Esophagus squamous epithelium (tissue), 5 donors: ENCODE measurements around the gene LUC7L. TPM values are rescaled to one million over a fixed set of nuclear protein-coding genes. Genes with fewer than 3 reads are reported as not detected.

Experiments
- DNase-seq: peaks from one replicate; lab custom pipeline; 2025; lab: John Stamatoyannopoulos, UW
- H3K27ac ChIP-seq, 4 donors: fragments of 200-600 bp; sonication (generic); one replicate each; pipeline ENCODE4 v1.5.1; 2016 to 2019; ENCODE audit warnings: mild to moderate bottlenecking in 1 of 4
- H3K27me3 ChIP-seq, 4 donors: fragments of 200-600 bp; sonication (generic); 1 replicate in 3 of 4; 2 replicates in 1 of 4; pipeline versions ENCODE4 v1.5.1 to v1.6.0; 2017 to 2021; ENCODE audit warnings: antibody characterized with exemption in 1 of 4
- H3K36me3 ChIP-seq, 3 donors: fragments of 200-600 bp; sonication (generic); one replicate each; pipeline ENCODE4 v1.5.1; 2016 to 2019
- H3K4me1 ChIP-seq, 3 donors: fragments of 200-600 bp; sonication (generic); one replicate each; pipeline ENCODE4 v1.5.1; 2017 to 2019
- H3K4me3 ChIP-seq, 4 donors: fragments of 200-600 bp; sonication (generic); 1 replicate in 3 of 4; 2 replicates in 1 of 4; pipeline ENCODE4 v1.5.1; 2016 to 2019; ENCODE audit warnings: mild to moderate bottlenecking in 2 of 4, moderate library complexity in 1 of 4
- H3K9me3 ChIP-seq, 3 donors: fragments of 200-600 bp; sonication (generic); one replicate each; pipeline ENCODE4 v1.5.1; 2016 to 2019
- POLR2A ChIP-seq, 4 donors: fragments of 450-650 bp; IDR thresholded peaks; one replicate each; pipeline ENCODE4 v1.6.1; 2017; ENCODE audit warnings: antibody characterized with exemption in 4 of 4, mild to moderate bottlenecking in 4 of 4, moderate library complexity in 3 of 4
- WGBS, 2 donors: methylation state at CpG; one replicate each; pipeline ENCODE4 v1.1.5; 2018; 5-methylcytosine and 5-hydroxymethylcytosine counted together
- intact Hi-C: fragments of 100-400 bp; cut with DNase I; formaldehyde crosslinking; loops from one replicate; pipeline ENCODE4 v1.15.0; 2022
- total RNA-seq, 4 donors: library from RNA; depleted of rRNA; stranded (reverse); fragments of >200 nt; gene quantifications; one replicate each; pipeline ENCODE4 v1.1.0, GENCODE V29; 2016
- TF ChIP-seq, protein P1 (sequence below), 6 experiments: fragments of 450-650 bp in 4 of 6; fragments of 200-600 bp in 2 of 6; sonication (generic) in 2 of 6; IDR thresholded peaks; one replicate each; pipeline ENCODE4 v1.5.1; 2016 to 2019; ENCODE audit warnings: antibody characterized with exemption in 6 of 6, mild to moderate bottlenecking in 4 of 6, moderate library complexity in 4 of 6
- donor health status: DM: yes; HTN: yes; CAD: no.

LUC7L gene
- total RNA-seq, 4 donors from 2014 or later, result 33.5 to 74.2 (median 46.5) TPM

DNA sequence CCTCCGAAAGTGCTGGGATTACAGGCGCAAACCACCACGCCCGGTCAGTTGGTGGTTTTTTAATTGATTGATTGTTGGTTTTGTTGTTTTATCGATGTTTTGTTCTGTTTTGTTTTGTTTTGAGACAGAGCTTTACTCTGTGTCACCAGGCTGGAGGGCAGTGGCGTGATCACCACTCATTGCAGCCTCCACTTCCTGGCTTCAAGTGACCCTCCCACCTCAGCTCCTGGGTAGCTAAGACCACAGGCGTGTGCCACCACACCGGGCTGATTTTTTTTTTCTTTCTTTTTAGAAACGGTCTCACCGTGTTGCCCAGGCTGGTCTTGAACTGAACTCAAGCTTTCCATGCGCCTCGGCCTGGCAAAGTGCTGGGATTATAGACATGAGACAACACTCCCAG, 17.8 kb upstream of the LUC7L start:
- no peaks in the 10 kb centered on the region for H3K9me3 ChIP-seq
- H3K4me1 ChIP-seq, result peaks cover 0 to 19% (median 7%) of the 10 kb centered on the region in 3 donors
- no peaks in the 10 kb centered on the region for H3K27me3 ChIP-seq
- 90 to 94% methylated on average over 12 of the region's 12 CpGs for WGBS, 2 donors
- DNase-seq, result no peak
- H3K36me3 ChIP-seq, result peaks cover 0 to 43% (median 0%) of the 10 kb centered on the region in 3 donors
- intact Hi-C loops, result no loop called here
- H3K4me3 ChIP-seq, result no peak overlapping the region
- TF ChIP-seq POLR2A (IDR thresholded peaks at IDR 0.05), result no peak
- H3K27ac ChIP-seq, result no peak overlapping the region

DNA sequence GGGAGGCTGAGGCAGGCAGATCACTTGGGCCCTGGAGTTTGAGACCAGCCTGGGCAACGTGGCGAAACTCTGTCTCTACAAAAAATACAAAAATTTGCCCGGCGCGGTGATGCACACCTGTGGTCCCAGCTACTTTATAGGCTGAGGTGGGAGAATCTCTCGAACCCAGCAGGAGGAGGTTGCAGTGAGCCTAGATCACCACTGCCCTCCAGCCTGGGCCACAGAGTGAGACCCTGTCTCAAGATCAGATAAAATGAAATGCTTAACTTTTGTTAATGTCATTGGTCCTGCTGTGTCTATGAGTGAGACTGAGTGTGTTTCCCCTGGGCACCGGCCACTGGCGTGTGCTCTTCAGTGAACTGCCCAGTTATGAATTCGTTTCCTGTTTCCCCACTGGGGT, 15.9 kb upstream of the LUC7L start:
- H3K27me3 ChIP-seq, result no peaks in the 10 kb centered on the region
- H3K36me3 ChIP-seq, result peaks cover 0 to 24% (median 0%) of the 10 kb centered on the region in 3 donors
- peaks cover 0 to 38% (median 20%) of the 10 kb centered on the region in 3 donors for H3K4me1 ChIP-seq
- no peak for DNase-seq
- WGBS, 2 donors, result 88 to 96% methylated on average over 6 to 9 of the region's 9 CpGs
- H3K27ac ChIP-seq, result no peak overlapping the region
- intact Hi-C loops, result no loop called here
- no peaks in the 10 kb centered on the region for H3K9me3 ChIP-seq
- TF ChIP-seq POLR2A (IDR thresholded peaks at IDR 0.05), result no peak
- TF ChIP-seq, protein P1, sequence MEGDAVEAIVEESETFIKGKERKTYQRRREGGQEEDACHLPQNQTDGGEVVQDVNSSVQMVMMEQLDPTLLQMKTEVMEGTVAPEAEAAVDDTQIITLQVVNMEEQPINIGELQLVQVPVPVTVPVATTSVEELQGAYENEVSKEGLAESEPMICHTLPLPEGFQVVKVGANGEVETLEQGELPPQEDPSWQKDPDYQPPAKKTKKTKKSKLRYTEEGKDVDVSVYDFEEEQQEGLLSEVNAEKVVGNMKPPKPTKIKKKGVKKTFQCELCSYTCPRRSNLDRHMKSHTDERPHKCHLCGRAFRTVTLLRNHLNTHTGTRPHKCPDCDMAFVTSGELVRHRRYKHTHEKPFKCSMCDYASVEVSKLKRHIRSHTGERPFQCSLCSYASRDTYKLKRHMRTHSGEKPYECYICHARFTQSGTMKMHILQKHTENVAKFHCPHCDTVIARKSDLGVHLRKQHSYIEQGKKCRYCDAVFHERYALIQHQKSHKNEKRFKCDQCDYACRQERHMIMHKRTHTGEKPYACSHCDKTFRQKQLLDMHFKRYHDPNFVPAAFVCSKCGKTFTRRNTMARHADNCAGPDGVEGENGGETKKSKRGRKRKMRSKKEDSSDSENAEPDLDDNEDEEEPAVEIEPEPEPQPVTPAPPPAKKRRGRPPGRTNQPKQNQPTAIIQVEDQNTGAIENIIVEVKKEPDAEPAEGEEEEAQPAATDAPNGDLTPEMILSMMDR (IDR thresholded peaks at IDR 0.05), result no peak
- H3K4me3 ChIP-seq, result no peak overlapping the region

DNA sequence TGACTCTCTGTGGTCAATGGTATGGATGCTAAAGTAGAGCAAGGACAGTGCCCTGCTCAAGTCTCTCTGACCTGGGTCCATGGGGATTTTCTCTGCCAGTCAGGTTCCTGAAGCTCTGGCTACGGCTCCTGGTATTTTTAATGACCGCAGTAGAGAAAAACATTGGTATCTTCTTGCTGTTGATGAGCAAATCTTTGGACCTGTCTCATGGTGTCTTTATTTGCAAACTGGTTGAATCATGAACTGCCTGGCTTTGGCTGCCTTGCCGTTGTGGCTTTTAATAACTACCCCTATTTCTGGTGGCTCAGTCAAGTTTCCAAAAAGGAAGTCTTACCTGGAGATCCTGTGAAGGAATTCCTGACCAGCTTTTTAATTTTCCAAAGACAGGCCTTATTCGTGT, 14.1 kb upstream of the LUC7L start:
- no peaks in the 10 kb centered on the region for H3K27me3 ChIP-seq
- DNase-seq, result no peak
- H3K9me3 ChIP-seq, result no peaks in the 10 kb centered on the region
- peak overlapping the region in 2 of 4 donors; percentile 6 to 23 for H3K27ac ChIP-seq
- intact Hi-C loops, result no loop called here
- peaks cover 0 to 47% (median 25%) of the 10 kb centered on the region in 3 donors for H3K4me1 ChIP-seq
- WGBS, 2 donors, result 60% methylated on average over 4 of the region's 4 CpGs
- no peak overlapping the region for H3K4me3 ChIP-seq
- H3K36me3 ChIP-seq, result peaks cover 0 to 6% (median 0%) of the 10 kb centered on the region in 3 donors
- TF ChIP-seq, protein P1 (IDR thresholded peaks at IDR 0.05), result no peak
- no peak for TF ChIP-seq POLR2A (IDR thresholded peaks at IDR 0.05)

DNA sequence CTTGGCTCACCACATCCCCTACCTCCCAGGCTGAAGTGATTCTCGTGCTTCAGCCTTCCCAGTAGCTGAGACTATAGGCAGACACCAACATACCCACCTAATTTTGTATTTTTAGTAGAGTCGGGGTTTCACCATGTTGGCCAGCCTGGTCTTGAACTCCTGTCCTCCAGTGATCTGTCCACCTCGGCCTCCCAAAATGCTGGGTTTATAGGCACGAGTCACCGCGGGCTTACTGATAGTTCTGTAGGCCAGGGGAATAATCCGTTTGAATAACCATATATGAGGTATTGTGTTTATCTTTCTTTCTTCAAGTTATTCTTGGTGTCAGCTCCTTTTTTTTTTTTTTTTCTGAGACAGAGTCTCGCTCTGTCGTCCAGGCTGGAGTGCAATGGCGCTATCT, 13.0 kb upstream of the LUC7L start:
- Histone ChIP-seq H3K27ac (peak overlapping the region; percentile 44 to 75 (median 63)), H3K27me3 (no peaks in the 10 kb centered on the region)
- WGBS, 2 donors, result 80 to 90% methylated on average over 10 of the region's 10 CpGs

DNA sequence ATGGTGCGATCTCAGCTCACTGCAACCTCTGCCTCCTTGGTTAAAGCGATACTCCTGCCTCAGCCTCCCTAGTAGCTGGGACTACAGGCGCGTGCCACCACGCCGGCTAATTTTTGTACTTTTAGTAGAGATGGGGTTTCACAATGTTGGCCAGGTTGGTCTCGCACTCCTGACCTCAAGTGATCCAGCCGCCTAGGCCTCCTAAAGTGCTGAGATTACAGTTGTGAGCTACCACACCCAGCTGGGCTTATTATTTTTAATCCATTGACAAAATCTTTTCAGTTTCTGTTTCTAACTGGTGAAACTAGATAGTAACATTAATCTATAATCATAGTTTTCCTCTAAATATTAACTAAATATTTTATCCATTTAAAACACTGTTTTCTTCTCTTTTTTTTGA, 11.3 kb upstream of the LUC7L start:
- H3K27ac ChIP-seq, result peak overlapping the region in 3 of 4 donors; percentile 44 to 75 (median 71)
- TF ChIP-seq, protein P1 (IDR thresholded peaks at IDR 0.05), result no peak
- no peak for TF ChIP-seq POLR2A (IDR thresholded peaks at IDR 0.05)
- H3K4me1 ChIP-seq, result peaks cover 0 to 57% (median 33%) of the 10 kb centered on the region in 3 donors
- no peaks in the 10 kb centered on the region for H3K27me3 ChIP-seq
- intact Hi-C loops, result no loop called here
- DNase-seq, result no peak
- no peaks in the 10 kb centered on the region for H3K9me3 ChIP-seq
- WGBS, 2 donors, result 79 to 95% methylated on average over 7 to 8 of the region's 8 CpGs
- H3K4me3 ChIP-seq, result no peak overlapping the region
- H3K36me3 ChIP-seq, result peaks cover 0 to 8% (median 0%) of the 10 kb centered on the region in 3 donors

More for the DNA sequence above, 13.0 kb upstream of the LUC7L start:
- intact Hi-C loops, result no loop called here
- Histone ChIP-seq H3K4me1 (peaks cover 0 to 47% (median 25%) of the 10 kb centered on the region in 3 donors), H3K9me3 (no peaks in the 10 kb centered on the region), H3K36me3 (peaks cover 0 to 8% (median 0%) of the 10 kb centered on the region in 3 donors), H3K4me3 (no peak overlapping the region)
- no peak for DNase-seq
- TF ChIP-seq POLR2A (IDR thresholded peaks at IDR 0.05), result no peak
- TF ChIP-seq, protein P1 (IDR thresholded peaks at IDR 0.05), result no peak
